HFF-Myc (cell line): ENCODE data around the gene GRIK2.

Experiments
- DNase-seq: peaks from one replicate; pipeline ENCODE4 v3.0.0-alpha.2; 2011; ENCODE audit warnings: low read depth; ENCODE audit errors: extremely low read depth
- H3K4me3 ChIP-seq: replicated peaks from 2 replicates; pipeline ENCODE4 v1.5.1; 2011; ENCODE audit warnings: low read depth, mild to moderate bottlenecking, control low read depth, low read length
- TF ChIP-seq, protein P1 (sequence below): IDR thresholded peaks from 2 replicates; pipeline ENCODE4 v1.5.1; 2012; ENCODE audit warnings: mild to moderate bottlenecking, low read depth, low read length, control low read depth; ENCODE audit errors: missing control alignments

The GRIK2 gene

DNA sequence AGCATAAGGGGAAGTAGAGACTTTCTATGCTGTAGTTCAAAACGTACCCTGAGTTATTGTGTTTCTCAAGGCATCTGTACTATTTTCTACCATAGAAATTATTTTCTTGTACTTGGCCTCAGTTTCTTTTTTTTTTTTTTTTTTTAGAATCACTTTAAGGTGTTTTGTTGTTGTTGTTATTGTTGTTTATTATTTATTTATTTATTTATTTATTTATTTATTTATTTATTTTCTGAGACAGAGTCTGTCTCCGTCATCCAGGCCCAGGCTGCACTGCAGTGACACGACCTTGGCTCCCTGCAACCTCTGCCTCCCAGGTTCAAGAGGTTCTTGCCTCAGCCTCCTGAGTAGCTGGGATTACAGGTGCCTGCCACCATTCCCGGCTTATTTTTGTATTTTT, 179.1 kb downstream of the GRIK2 start:
- TF ChIP-seq, protein P1, sequence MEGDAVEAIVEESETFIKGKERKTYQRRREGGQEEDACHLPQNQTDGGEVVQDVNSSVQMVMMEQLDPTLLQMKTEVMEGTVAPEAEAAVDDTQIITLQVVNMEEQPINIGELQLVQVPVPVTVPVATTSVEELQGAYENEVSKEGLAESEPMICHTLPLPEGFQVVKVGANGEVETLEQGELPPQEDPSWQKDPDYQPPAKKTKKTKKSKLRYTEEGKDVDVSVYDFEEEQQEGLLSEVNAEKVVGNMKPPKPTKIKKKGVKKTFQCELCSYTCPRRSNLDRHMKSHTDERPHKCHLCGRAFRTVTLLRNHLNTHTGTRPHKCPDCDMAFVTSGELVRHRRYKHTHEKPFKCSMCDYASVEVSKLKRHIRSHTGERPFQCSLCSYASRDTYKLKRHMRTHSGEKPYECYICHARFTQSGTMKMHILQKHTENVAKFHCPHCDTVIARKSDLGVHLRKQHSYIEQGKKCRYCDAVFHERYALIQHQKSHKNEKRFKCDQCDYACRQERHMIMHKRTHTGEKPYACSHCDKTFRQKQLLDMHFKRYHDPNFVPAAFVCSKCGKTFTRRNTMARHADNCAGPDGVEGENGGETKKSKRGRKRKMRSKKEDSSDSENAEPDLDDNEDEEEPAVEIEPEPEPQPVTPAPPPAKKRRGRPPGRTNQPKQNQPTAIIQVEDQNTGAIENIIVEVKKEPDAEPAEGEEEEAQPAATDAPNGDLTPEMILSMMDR, result no peak
- DNase-seq, result no peak
- no peak overlapping the region for H3K4me3 ChIP-seq

DNA sequence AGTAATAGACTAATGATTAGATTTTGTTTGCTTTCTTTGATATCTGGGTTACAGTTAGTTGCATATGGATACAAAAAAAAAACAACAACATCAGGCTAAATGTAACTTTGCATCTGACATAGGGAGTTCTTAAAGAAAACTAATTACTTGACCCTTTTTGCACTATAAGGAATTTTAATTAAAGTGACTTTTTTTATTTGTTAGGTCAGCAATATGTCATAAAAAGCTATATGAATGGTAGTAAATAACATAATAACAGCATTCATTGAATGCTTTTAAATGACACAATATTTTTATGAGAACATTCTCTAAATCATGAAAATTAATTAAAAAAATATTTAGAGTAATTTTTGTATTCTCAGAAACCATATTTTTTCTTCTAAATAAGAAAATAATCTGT, 183.6 kb downstream of the GRIK2 start:
- TF ChIP-seq, protein P1, result no peak
- no peak overlapping the region for H3K4me3 ChIP-seq
- no peak for DNase-seq

DNA sequence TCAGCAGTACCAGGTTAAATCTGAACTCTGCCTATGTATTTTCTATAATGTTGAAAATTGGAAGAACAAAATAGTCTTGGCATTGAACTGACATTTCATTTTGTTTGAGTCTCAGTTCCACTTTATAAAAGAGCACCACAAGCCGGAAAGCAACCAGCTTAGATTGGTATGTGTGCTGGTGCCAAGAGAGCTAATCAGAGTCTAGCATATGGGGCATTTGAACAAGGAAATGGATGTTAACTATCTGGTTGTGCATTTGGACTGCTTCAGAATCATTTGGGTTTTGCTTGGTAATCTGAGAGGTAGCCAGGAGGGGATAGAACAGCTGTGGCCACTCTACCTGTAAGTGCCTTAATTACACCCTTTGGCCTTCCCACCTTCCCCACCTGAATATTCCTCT, 184.8 kb downstream of the GRIK2 start:
- TF ChIP-seq, protein P1, result no peak
- DNase-seq, result no peak
- no peak overlapping the region for H3K4me3 ChIP-seq

DNA sequence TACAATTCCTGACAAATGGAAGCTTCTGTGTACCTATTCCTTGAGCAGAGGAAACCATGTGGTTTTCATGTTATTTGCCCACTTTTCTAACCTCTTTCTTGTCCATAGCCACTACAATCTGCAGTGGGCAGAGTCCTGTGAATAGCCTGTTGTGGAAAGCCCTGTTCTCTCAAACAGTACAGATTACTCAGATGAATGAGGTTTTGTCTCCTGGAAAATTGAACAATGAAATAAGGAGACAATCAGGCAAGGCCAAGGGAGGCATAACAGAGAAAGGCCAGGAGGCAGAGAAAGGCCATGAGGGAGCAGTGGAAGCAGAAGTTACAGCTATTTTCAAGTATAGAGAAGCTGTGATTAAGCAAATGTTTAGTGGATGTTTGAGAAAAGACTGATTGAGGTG, 189.3 kb downstream of the GRIK2 start:
- H3K4me3 ChIP-seq, result no peak overlapping the region
- no peak for DNase-seq
- TF ChIP-seq, protein P1, result no peak

DNA sequence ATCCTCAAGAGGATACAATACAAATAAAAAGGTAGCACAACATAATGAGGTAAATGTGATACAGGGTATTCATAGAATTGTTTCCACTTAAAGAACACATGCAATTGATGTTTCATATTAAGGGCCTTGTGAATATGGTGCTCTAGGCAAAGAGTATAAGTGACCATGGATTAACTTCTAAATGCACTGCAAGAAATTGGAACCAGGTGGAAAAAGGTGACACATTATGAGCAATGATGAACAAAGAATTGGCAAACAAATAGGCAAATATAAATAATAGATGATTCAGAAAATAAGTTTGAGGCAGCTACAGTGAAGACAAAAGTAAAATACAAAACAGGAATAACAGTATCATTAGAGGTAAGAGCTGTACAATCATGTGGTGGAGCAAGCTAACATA, 192.0 kb downstream of the GRIK2 start:
- TF ChIP-seq, protein P1, result no peak
- H3K4me3 ChIP-seq, result no peak overlapping the region
- DNase-seq, result peak; percentile 16

DNA sequence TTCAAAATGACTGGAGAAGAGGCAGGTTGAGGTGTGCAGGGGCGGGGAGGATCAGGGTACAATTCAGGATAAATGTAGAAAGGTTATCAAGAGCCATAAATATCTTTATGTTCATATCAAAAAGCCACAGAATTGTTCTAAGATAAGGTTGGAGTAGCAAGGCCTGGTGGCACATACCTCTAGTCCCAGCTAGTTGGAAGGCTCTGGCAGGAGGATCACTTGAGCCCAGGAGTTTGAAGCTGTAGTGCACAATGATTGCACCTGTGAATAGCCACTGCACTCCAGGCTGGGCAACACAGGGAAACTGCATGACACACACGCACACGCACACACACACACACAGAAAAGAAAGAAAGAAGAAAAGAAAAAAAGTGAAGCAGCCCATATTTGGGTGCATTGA, 194.8 kb downstream of the GRIK2 start:
- DNase-seq, result no peak
- H3K4me3 ChIP-seq, result no peak overlapping the region
- TF ChIP-seq, protein P1, result no peak

DNA sequence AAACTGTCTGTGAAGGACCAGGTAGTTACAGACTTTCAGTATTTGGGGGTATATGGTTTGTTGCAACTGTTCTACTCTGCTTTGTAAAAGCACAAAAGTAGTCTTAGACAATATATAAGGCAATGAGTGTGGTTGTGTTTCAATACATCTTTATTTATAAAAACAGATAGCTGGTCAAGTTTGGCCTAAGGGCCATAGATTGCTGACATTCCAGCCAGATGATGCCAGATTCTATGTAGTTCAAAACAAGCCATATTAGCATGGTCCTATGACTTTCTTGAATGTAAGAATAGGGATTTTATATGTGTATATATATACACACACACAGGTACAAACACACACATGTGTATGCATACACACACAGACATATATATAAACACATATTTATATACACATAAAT, 201.8 kb downstream of the GRIK2 start:
- TF ChIP-seq, protein P1, result no peak
- no peak for DNase-seq
- H3K4me3 ChIP-seq, result no peak overlapping the region
